Gastrocnemius medialis (tissue), 4 donors: ENCODE measurements around the gene LMAN2.

Source experiments
- POLR2A ChIP-seq, 2 donors: fragments of 450-650 bp; IDR thresholded peaks; one replicate each; pipeline ENCODE4 v1.6.1; 2017; ENCODE audit warnings: antibody characterized with exemption in 2 of 2, mild to moderate bottlenecking in 2 of 2, moderate library complexity in 2 of 2
- TF ChIP-seq, protein P1 (sequence below), 5 experiments: fragments of 450-650 bp in 3 of 5; fragments of 200-600 bp in 2 of 5; sonication (generic) in 2 of 5; IDR thresholded peaks in 4 of 5; conservative IDR thresholded peaks in 1 of 5; 1 replicate in 4 of 5; 2 replicates in 1 of 5; pipeline ENCODE4 v1.5.1; 2016 to 2019; ENCODE audit warnings: antibody characterized with exemption in 5 of 5, mild to moderate bottlenecking in 3 of 5, moderate library complexity in 3 of 5

DNA sequence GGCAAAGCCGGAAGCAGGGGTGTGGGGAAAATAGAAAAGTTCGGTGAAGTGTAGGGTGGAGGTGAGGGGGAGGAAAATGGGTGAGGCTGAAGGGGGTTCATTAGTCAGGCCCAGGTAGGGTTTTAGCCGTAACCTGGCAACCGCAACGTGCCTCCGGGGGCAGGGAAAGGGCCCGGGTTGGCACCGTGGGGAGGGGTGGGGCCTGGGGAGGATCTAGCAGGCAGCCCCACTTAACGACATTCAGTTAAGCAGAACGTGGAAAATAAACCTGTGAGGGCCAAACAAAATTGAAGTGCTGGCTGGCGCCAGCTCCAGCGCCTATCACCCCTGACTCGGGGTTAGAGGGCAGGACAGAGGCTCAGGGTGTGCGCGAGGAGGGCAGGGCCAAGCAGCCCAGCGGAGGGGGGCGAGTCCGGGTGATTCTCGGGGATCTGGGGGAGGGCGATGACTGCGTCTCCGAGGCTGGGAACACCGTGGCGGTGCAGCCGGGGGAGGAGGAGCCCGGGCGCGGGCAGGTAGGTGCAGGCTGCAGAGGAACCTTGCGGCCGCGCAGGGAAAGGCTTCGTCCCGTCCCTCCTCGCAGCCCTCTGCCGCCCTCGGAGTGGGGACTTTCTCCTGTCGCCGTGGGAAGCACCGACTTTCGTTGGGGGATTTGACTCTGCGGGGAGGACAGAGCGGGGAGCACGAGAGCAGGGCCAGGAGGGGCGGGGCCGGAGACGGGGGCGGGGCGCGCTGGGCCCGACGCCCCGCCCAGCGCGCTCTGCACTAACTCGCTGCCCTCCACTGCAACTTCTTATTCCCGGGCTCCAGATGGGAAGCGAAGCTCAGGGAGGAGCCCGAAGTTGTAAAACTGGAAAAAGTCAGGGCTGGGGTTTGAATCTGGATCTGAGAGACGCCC is 11.4 kb upstream of the LMAN2 start:
- TF ChIP-seq, protein P1, sequence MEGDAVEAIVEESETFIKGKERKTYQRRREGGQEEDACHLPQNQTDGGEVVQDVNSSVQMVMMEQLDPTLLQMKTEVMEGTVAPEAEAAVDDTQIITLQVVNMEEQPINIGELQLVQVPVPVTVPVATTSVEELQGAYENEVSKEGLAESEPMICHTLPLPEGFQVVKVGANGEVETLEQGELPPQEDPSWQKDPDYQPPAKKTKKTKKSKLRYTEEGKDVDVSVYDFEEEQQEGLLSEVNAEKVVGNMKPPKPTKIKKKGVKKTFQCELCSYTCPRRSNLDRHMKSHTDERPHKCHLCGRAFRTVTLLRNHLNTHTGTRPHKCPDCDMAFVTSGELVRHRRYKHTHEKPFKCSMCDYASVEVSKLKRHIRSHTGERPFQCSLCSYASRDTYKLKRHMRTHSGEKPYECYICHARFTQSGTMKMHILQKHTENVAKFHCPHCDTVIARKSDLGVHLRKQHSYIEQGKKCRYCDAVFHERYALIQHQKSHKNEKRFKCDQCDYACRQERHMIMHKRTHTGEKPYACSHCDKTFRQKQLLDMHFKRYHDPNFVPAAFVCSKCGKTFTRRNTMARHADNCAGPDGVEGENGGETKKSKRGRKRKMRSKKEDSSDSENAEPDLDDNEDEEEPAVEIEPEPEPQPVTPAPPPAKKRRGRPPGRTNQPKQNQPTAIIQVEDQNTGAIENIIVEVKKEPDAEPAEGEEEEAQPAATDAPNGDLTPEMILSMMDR (IDR thresholded peaks at IDR 0.05 in 4 of 5, conservative IDR thresholded peaks at IDR 0.05 in 1 of 5), result no peak
- TF ChIP-seq POLR2A (IDR thresholded peaks at IDR 0.05), result no peak
